Measurements from ENCODE around the gene SF3A2. TPM values are rescaled to one million over a fixed set of nuclear protein-coding genes. Genes with fewer than 3 reads are reported as not detected.

SF3A2 gene
- total and polyA plus RNA-seq, 12 donors = 3.9 to 110 (median 28.2) TPM

DNA sequence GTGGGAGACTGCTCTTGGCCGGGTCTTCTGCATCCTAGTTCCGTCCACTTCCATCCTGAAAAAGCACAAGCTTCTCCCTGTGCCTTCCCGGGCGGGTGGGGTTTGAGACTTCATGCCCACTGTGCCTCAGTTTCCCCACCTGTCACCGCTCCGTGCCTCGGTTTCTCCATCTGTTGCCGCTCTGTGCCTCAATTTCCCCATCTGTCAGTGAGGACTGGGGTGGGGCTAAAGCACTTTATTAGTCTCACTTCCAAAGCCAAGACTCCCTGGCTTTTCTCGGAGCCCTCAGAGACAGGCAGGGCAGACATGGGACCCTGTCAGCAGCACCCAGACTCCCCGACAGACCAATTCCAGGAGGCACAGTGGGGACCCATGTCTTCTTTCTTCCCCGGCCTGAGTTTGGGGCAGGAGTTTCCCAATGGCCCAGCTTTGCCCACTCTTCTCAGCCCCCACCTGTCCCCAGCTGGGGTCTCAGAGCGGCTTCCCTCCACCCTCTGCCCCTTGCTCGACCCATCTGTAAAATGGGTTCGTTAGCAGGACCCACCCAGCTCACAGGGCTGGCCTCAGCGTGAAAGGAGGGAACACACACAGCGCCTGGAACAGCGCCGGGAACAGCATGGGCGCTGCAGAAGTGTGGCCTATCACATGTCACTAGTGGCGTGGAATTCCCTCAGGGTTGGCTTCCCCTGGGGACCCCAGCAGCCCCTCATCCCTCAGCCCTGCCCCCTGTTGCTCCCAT is 49.9 kb downstream of the SF3A2 start:
- WGBS, 4 donors = 77 to 84% (median 81%) methylated on average over 11 to 20 of the region's 20 CpGs
- Histone ChIP-seq H3K27ac (no peak overlapping the region), H3K4me3 (no peak overlapping the region), H3K4me1 (replicated peaks in 1 of 2) (peaks cover 0 to 16% of the 10 kb centered on the region in 2 donors), H3K27me3 (peaks cover 35% of the 10 kb centered on the region), H3K9me3 (replicated peaks in 1 of 3) (no peaks in the 10 kb centered on the region), H3K36me3 (replicated peaks in 1 of 2) (no peaks in the 10 kb centered on the region)
- no peak for DNase-seq
- intact Hi-C loops (cut with DNase I) = loop anchor here in 1 of 2 donors (10.0 kb wide), 1 partner anchor 98 kb away; no protein-coding TSS in a partner anchor
- TF ChIP-seq, protein P1, sequence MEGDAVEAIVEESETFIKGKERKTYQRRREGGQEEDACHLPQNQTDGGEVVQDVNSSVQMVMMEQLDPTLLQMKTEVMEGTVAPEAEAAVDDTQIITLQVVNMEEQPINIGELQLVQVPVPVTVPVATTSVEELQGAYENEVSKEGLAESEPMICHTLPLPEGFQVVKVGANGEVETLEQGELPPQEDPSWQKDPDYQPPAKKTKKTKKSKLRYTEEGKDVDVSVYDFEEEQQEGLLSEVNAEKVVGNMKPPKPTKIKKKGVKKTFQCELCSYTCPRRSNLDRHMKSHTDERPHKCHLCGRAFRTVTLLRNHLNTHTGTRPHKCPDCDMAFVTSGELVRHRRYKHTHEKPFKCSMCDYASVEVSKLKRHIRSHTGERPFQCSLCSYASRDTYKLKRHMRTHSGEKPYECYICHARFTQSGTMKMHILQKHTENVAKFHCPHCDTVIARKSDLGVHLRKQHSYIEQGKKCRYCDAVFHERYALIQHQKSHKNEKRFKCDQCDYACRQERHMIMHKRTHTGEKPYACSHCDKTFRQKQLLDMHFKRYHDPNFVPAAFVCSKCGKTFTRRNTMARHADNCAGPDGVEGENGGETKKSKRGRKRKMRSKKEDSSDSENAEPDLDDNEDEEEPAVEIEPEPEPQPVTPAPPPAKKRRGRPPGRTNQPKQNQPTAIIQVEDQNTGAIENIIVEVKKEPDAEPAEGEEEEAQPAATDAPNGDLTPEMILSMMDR (IDR thresholded peaks at IDR 0.05) = no peak
- no peak for TF ChIP-seq POLR2A (IDR thresholded peaks at IDR 0.05)

DNA sequence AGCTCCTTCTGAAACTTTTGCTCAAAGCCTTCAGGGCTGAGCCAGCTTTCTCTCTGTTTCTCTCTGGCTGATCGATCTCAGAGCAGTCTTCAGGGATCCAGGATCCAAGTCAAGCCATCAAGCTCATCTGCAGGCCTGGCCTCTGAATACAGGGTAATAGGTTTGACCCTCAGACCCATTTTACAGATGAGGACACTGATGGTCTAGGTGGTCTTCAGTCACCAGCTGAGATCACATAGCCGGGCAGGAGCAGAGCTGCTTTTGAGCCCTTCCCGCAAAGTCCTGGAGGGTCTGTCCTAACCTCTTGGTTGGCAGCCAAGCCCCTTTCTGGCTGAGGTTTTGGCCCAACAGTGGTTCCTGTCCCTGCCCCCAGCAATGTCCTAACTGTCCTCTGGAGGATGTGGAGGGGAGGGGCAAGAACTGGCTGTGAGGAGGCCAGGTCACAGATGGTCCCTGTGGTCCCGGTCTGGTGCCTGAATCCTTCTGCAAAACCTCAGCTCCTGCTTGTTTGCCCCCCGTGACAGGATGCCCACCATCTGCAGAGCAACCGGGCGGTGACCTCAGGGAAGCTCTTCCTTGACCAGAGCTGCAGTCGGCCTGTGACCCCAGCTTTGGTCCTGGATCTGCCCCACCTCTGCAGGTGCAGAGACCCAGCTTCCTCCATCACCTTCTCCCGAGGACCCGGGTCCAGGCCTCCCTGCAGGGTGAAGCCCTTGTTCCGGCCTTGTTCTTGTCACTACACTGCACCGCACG is 51.1 kb downstream of the SF3A2 start:
- WGBS, 4 donors = 73 to 86% (median 79%) methylated on average over 7 to 13 of the region's 13 CpGs
- Histone ChIP-seq H3K9me3 (replicated peaks in 1 of 3) (no peaks in the 10 kb centered on the region), H3K27me3 (peaks cover 40% of the 10 kb centered on the region), H3K4me3 (no peak overlapping the region), H3K4me1 (replicated peaks in 1 of 2) (peaks cover 0 to 18% of the 10 kb centered on the region in 2 donors), H3K27ac (no peak overlapping the region), H3K36me3 (replicated peaks in 1 of 2) (no peaks in the 10 kb centered on the region)
- no peak for TF ChIP-seq POLR2A (IDR thresholded peaks at IDR 0.05)
- TF ChIP-seq, protein P1 (IDR thresholded peaks at IDR 0.05) = no peak
- DNase-seq = no peak
- intact Hi-C loops (cut with DNase I) = loop anchor here in 1 of 2 donors (10.0 kb wide), 1 partner anchor 97 kb away; no protein-coding TSS in a partner anchor

DNA sequence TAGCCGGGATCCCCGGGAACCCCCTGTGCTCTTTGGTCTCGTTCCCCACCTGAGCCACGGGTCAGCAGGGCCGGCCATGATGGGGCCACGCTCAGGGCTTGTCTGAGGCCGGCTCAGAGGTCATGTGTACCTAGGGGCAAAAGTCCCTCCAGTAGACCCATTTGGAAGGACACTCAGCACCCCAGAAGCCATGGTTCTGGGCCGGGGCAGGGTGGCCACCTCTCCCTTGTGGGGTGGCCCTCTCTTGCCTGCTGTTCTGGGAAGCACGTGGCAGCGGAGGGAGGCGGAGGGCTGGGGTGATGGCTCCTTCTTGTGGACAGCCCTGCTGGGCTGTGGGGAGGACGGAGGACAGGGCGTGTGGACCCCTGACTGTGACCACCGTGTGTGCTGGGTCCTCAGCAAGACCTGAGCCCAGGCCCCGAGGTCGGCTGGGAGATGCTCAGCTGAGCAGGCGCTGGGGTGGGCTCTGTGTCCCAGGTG is 51.8 kb downstream of the SF3A2 start:
- Histone ChIP-seq H3K9me3 (replicated peaks in 1 of 3) (no peaks in the 10 kb centered on the region), H3K27ac (no peak overlapping the region), H3K4me3 (no peak overlapping the region), H3K36me3 (replicated peaks in 1 of 2) (no peaks in the 10 kb centered on the region), H3K27me3 (peaks cover 40% of the 10 kb centered on the region), H3K4me1 (replicated peaks in 1 of 2) (peaks cover 0 to 18% of the 10 kb centered on the region in 2 donors)
- intact Hi-C loops (cut with DNase I) = loop anchor here in 1 of 2 donors (10.0 kb wide), 1 partner anchor 96 kb away; no protein-coding TSS in a partner anchor
- DNase-seq = no peak
- 77 to 87% (median 80%) methylated on average over 5 to 17 of the region's 17 CpGs for WGBS, 4 donors
- TF ChIP-seq, protein P1 (IDR thresholded peaks at IDR 0.05) = no peak
- TF ChIP-seq POLR2A (IDR thresholded peaks at IDR 0.05) = no peak
